ENCODE data around the gene KIF12. TPM values are rescaled to one million over a fixed set of nuclear protein-coding genes. Genes with fewer than 3 reads are reported as not detected.

The KIF12 gene
- total RNA-seq, 1 experiment from 2014 or later: not detected

DNA sequence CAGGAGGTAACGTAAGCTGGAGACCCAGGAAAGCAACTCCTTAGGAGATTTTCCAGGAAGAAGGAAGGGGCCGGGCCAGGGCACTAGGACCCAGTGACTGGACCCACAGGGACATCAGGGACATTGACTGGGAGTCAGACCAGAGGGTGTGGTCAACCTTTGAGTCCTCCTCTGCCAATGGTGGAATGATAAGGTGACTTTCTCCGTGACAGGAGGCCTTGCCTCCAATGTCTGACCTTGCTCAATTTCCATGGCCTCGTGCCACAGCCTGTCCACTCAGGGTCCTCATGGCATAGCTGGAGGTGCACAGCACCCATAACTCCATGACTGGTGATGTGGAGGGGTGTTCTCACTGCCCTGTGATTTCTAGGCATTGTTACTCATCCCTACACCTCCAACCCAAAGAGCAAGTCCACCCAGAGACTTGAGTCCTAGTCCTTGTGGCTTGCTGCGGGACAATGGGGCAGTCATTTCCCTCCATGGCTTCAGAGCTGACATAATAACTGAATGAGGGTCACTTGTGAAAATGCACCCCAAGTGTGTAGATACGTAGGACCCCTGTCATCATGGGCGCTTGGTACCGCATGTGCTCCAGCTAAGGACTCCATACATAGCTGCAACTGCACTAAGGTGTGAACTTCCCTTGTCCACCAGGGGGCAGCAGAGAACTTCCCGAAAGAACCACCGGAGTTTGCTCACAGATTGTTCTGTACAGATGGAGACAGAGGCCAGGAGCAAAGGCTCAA is 16.9 kb downstream of the KIF12 start:
- no peaks in the 10 kb centered on the region for H3K4me1 ChIP-seq (replicated peaks; ENCODE audit: insufficient read depth)

GRCh38 chr9:114081441-114082016 is 17.6 kb downstream of the KIF12 start:
- Histone ChIP-seq H3K36me3 (ENCODE audit: low read depth) (no peaks in the 10 kb centered on the region), H3K4me1 (replicated peaks; ENCODE audit: insufficient read depth) (no peaks in the 10 kb centered on the region), H3K9me3 (ENCODE audit: insufficient read depth, low read depth) (no peaks in the 10 kb centered on the region), H3K79me2 (ENCODE audit: low read depth) (no peaks in the 10 kb centered on the region), H3K9me2 (ENCODE audit: insufficient read depth) (no peaks in the 10 kb centered on the region), H4K20me1 (ENCODE audit: insufficient read depth) (no peaks in the 10 kb centered on the region), H3K27ac (no peak overlapping the region), H3K4me2 (no peak overlapping the region), H3K4me3 (no peak overlapping the region), H3F3A (ENCODE audit: insufficient read depth, low read depth) (no peaks in the 10 kb centered on the region), H3K27me3 (ENCODE audit: insufficient read depth, low read depth) (peaks cover 37% of the 10 kb centered on the region), H2AFZ (no peak overlapping the region)
- DNase-seq: no peak
- CTCF ChIA-PET: interaction anchor here (1.1 kb wide), 1 partner anchor 223 kb away, joined by 4 read pairs; no protein-coding TSS in a partner anchor
- TF ChIP-seq, protein P1, sequence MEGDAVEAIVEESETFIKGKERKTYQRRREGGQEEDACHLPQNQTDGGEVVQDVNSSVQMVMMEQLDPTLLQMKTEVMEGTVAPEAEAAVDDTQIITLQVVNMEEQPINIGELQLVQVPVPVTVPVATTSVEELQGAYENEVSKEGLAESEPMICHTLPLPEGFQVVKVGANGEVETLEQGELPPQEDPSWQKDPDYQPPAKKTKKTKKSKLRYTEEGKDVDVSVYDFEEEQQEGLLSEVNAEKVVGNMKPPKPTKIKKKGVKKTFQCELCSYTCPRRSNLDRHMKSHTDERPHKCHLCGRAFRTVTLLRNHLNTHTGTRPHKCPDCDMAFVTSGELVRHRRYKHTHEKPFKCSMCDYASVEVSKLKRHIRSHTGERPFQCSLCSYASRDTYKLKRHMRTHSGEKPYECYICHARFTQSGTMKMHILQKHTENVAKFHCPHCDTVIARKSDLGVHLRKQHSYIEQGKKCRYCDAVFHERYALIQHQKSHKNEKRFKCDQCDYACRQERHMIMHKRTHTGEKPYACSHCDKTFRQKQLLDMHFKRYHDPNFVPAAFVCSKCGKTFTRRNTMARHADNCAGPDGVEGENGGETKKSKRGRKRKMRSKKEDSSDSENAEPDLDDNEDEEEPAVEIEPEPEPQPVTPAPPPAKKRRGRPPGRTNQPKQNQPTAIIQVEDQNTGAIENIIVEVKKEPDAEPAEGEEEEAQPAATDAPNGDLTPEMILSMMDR (conservative IDR thresholded peaks at IDR 0.05): no peak
- no peak for TF ChIP-seq EZH2 (IDR thresholded peaks at IDR 0.05; ENCODE audit: low read depth)
- no TSS peak for BruUV-seq (replicated peaks)
- intact Hi-C loops (cut with micrococcal nuclease; ENCODE audit: unreplicated experiment): loop anchor here (1.0 to 2.0 kb wide), 2 partner anchors 73 to 210 kb away; partner anchors contain the start of gene COL27A1
- POLR2A ChIA-PET (ENCODE audit: unreplicated experiment): no interaction called here

More for the DNA sequence above, 16.9 kb downstream of the KIF12 start:
- no peaks in the 10 kb centered on the region for H3K79me2 ChIP-seq (ENCODE audit: low read depth)
- peak; percentile 64 to 81 for DNase-seq
- no peaks in the 10 kb centered on the region for H3K9me2 ChIP-seq (ENCODE audit: insufficient read depth)
- no peak overlapping the region for H3K27ac ChIP-seq
- H3F3A ChIP-seq (ENCODE audit: insufficient read depth, low read depth): no peaks in the 10 kb centered on the region
- intact Hi-C loops (cut with micrococcal nuclease; ENCODE audit: unreplicated experiment): loop anchor here (1.0 to 2.0 kb wide), 2 partner anchors 73 to 209 kb away; partner anchors contain the start of gene COL27A1
- no peak overlapping the region for H2AFZ ChIP-seq
- H3K27me3 ChIP-seq (ENCODE audit: insufficient read depth, low read depth): peaks cover 44% of the 10 kb centered on the region
- H4K20me1 ChIP-seq (ENCODE audit: insufficient read depth): no peaks in the 10 kb centered on the region
- H3K36me3 ChIP-seq (ENCODE audit: low read depth): no peaks in the 10 kb centered on the region
- H3K9me3 ChIP-seq (ENCODE audit: insufficient read depth, low read depth): no peaks in the 10 kb centered on the region
- ChIA-PET POLR2A (ENCODE audit: unreplicated experiment) (no interaction called here), CTCF (interaction anchor here (1.0 to 1.2 kb wide), 3 partner anchors 26 to 222 kb away, joined by 3 to 4 read pairs (median 4); no protein-coding TSS in a partner anchor)
- BruUV-seq (replicated peaks): no TSS peak
- no peak for TF ChIP-seq EZH2 (IDR thresholded peaks at IDR 0.05; ENCODE audit: low read depth)
- TF ChIP-seq, protein P1 (conservative IDR thresholded peaks at IDR 0.05): peak; percentile 91
- no peak overlapping the region for H3K4me2 ChIP-seq
- no peak overlapping the region for H3K4me3 ChIP-seq

- H3K79me2 ChIP-seq (ENCODE audit: low read depth): no peaks in the 10 kb centered on the region
- H3F3A ChIP-seq (ENCODE audit: insufficient read depth, low read depth): no peaks in the 10 kb centered on the region
- H3K4me3 ChIP-seq: no peak overlapping the region
- BruUV-seq (replicated peaks): no TSS peak
- H3K36me3 ChIP-seq (ENCODE audit: low read depth): no peaks in the 10 kb centered on the region
- peaks cover 31% of the 10 kb centered on the region for H3K27me3 ChIP-seq (ENCODE audit: insufficient read depth, low read depth)
- H3K4me1 ChIP-seq (replicated peaks; ENCODE audit: insufficient read depth): no peaks in the 10 kb centered on the region
- POLR2A ChIA-PET (ENCODE audit: unreplicated experiment): no interaction called here
- H3K9me3 ChIP-seq (ENCODE audit: insufficient read depth, low read depth): no peaks in the 10 kb centered on the region
- no peaks in the 10 kb centered on the region for H4K20me1 ChIP-seq (ENCODE audit: insufficient read depth)
- no peak for TF ChIP-seq EZH2 (IDR thresholded peaks at IDR 0.05; ENCODE audit: low read depth)
- TF ChIP-seq, protein P1 (conservative IDR thresholded peaks at IDR 0.05): no peak
- H3K27ac ChIP-seq: no peak overlapping the region
- H3K4me2 ChIP-seq: no peak overlapping the region
- CTCF ChIA-PET: no interaction called here
- DNase-seq: no peak
- no peaks in the 10 kb centered on the region for H3K9me2 ChIP-seq (ENCODE audit: insufficient read depth)
- H2AFZ ChIP-seq: no peak overlapping the region
- intact Hi-C loops (cut with micrococcal nuclease; ENCODE audit: unreplicated experiment): no loop called here
Observed at GRCh38 chr9:114080773-114081440, 18.2 kb downstream of the KIF12 start.

Measured in PC-9 (cell line).